ENCODE measurements around the gene SELL.
"Not testable (repeated sequence)": the region's sequence is repeated elsewhere in the genome, so short reads cannot be mapped to it uniquely, and the experiment has no call there.

The SELL gene

DNA sequence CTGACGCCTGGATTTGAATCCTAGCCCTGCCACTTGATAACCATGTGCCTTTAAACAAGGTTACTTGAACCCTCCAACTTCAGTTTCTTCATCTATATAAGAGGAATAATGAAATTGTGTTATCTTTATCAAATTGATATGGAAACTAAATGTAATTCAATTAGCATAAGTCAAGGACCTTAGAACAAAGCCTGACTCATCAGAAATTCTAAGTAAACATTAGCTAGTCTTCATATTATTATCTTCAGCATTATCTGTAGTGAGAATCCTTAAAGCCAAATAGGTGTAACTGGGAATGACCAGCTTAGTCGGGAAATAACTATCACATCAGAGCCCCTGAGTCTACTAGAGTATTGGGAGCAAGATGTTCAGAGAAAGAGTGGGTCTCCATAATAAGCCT is 6.6 kb downstream of the SELL start:
- no peak for DNase-seq

GRCh38 chr1:169701261-169702005 is 10.0 kb downstream of the SELL start:
- DNase-seq: no peak

DNA sequence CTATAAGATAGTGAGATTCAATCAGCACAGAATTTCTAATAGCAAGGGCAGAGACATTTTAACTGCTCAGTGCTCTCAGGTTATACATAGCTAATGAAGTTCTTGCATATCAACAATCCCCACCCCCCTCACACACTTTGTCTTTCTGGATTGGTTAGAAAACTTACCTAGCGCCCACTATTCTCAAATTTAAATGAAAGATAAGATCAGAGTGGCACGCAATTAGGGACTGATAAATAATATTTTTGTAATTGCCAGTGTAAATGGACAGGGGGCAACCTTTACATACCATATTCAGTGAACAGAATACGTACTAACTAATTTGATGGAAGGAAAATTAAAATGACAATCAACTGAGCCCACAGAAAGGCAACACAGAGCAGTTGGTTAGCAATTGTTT is 11.7 kb downstream of the SELL start:
- no peak for DNase-seq

DNA sequence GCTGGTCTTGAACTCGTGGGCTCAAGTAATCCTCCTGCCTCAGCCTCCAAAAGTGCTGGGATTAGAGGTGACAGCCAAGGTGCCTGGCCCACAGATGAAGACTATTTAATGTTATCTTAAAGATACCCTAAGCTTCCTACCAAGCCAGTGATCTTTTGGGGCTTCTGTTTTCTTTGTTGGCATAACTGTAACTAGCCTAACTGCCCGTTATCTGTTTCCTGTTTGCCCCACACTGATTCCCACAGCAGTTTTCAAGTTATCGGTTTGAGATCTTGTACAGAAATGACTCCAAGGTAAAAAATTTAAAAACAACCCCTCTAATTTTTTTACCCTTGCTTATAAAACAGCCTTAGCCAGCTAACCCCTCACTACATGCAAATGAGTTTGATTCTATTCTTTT is 12.4 kb downstream of the SELL start:
- DNase-seq: no peak

- no peak for DNase-seq
Observed at GRCh38 chr1:169697755-169698154, 13.7 kb downstream of the SELL start.

GRCh38 chr1:169696273-169697100 is 14.9 kb downstream of the SELL start:
- no peak for DNase-seq

- DNase-seq: no peak
Observed at GRCh38 chr1:169694304-169695075, 16.9 kb downstream of the SELL start.

GRCh38 chr1:169692756-169693460 is 18.5 kb downstream of the SELL start:
- no peak for DNase-seq

DNA sequence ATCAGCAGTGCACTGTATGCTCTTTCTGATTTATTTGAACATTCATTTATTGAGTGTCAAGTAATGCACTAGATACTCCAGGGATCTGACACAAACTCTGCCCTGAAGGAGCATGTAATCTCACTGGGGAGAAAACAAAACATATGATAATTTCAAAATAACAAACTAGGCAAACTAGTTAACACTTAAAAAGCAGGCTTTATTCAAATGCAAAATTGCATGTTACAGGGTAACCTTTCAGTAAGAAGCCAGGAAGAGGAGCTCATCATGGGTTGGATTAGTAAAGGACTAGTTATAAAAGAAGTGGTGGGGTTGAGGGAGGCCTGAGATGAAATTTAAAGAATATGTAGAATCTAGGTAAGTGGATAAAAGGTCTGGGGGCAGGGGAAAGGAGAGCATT is 20.9 kb downstream of the SELL start:
- DNase-seq: no peak

DNA sequence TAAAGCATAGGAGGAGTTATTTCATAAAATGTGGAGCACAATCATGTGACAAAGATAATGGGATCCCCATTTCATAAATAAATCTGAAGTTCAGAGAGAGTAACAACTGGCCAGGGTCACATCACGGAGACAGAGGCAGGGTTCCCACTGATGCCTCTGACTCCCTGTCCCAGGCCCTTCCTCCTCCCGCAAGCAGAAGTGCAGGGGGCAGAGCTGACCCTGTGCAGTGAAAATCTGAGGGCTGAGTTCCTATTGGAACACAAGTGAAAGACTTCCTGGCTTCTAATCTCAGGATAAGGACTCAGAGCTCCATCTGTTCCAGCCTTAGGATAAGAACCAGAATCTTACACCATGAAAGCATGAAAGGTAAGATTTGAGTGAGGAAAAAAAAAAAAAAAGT is 22.0 kb downstream of the SELL start:
- no peak for DNase-seq

DNA sequence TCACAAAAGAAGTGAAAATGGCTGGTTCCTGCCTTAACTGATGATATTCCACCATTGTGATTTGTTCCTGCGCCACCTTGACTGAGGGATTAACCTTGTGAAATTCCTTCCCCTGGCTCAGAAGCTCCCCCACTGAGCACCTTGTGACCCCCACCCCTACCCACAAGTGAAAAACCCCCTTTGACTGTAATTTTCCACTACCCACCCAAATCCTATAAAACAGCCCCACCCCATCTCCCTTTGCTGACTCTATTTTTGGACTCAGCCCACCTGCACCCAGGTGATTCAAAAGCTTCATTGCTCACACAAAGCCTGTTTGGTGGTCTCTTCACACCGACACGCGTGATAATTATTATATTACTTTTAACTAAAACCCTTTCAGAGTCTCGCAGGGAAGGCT is 23.0 kb downstream of the SELL start:
- not testable (repeated sequence) for DNase-seq

DNA sequence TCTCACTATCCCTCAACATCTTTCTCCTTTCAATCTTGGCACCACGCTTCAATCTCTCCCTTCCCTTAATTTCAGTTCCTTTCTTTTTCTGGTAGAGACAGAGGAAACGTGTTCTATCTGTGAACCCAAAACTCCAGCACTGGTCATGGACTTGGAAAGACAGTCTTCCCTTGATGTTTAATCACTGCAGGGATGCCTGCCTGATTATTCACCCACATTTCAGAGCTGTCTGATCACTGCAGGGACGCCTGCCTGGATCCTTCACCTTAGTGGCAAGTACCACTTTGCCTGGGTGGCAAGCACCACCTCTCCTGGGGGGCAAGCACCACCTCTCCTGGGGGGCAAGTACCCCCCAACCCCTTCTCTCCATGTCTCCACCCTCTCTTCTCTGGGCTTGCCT is 27.8 kb downstream of the SELL start:
- no peak for DNase-seq

DNA sequence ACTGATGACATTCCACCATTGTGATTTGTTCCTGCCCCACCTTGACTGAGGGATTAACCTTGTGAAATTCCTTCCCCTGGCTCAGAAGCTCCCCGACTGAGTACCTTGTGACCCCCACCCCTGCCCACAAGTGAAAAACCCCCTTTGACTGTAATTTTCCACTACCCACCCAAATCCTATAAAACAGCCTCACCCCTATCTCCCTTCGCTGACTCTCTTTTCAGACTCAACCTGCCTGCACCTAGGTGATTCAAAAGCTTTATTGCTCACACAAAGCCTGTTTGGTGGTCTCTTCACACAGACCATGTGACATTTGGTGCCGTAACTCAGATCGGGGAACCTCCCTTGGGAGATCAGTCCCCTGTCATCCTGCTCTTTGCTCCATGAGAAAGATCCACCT is 28.3 kb downstream of the SELL start:
- DNase-seq: not testable (repeated sequence)

- no peak for DNase-seq
Observed at GRCh38 chr1:169682071-169682470, 29.3 kb downstream of the SELL start.

DNA sequence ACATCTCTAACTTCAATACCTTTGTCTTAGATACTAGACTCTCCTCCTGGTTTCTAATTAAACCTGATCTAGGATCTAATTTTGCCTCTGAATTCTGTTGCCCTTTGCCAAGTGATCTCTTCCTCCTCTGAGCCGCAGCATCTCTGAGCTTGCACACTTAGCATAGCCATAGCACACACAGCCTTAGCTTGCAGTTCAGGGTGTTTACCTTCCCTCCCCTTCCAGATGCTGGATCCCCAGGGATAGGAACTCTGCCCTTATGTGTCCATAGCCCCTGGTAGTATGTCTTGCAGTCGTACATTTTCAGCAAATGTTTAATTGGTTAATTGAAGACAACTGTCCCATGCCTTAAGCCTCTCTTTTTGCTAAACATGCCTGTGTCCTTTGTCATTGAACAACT is 30.3 kb downstream of the SELL start:
- no peak for DNase-seq

- no peak for DNase-seq
Observed at GRCh38 chr1:169680377-169681019, 30.9 kb downstream of the SELL start.

DNA sequence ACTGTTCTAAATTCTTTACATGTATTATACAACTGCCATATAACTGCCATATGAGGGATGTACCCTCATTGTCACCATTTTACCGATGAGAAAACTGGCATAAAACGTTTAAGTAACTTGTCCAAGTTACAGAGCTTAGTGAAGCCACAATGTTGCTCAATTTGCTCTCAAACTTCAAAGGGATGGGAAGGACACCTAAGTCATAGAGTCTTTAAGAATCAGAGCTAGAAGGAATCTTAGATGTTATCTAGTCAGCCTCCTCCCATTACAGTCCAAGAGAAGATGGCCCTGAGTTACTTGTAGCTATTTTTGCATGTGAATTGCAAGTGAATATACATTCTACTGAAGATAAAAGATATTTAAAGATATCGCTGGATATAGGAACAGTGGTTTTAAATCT is 31.7 kb downstream of the SELL start:
- DNase-seq: no peak

- no peak for DNase-seq
Observed at GRCh38 chr1:169676001-169676400, 35.4 kb downstream of the SELL start.

DNA sequence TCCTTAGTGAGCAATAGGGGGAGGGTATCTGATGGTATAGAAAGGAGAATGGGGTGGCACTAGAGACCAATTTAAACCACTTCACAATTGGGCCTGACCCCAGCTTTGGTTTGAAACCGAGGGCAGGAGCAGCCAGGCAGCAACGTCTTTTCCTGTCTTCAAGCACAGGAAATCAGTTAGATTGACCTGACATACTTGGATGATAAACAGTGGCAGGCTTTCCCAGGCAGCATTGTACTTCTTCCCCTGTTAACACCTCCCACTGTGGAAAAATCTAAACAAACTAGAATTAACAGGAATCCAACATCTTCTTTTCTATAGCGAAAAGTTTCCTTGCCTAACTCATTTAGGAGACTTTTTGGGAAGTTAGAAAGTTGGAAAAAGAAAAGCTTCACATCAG is 40.6 kb downstream of the SELL start:
- no peak for DNase-seq

DNA sequence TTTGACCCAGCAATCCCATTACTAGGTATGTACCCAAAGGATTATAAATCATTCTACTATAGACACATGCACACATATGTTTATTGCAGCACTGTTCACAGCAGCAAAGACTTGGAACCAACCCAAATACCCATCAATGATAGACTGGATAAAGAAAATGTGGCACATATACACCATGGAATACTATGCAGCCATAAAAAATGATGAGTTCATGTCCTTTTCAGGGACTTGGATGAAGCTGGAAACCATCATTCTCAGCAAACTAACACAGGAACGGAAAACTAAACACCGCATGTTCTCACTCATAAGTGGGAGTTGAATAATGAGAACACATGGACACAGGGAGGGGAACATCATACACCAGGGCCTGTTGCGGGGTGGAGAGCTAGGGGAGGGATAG is 41.2 kb downstream of the SELL start:
- not testable (repeated sequence) for DNase-seq

- not testable (repeated sequence) for DNase-seq
Observed at GRCh38 chr1:169667699-169668596, 43.5 kb downstream of the SELL start.

All from right kidney (tissue), 1 donor.